Osteoblast (primary cell): Measurements from ENCODE around the gene HRH2. TPM values are rescaled to one million over a fixed set of nuclear protein-coding genes. Genes with fewer than 3 reads are reported as not detected.

ENCODE experiments used
- DNase-seq: peaks from one replicate; pipeline ENCODE4 v3.0.0; 2011; ENCODE audit warnings: low spot score, mixed read lengths; ENCODE audit not compliant: insufficient read length; ENCODE audit errors: missing footprints
- H2AFZ ChIP-seq: 2 replicates; pipeline ENCODE4 v1.6.0; 2011; ENCODE audit warnings: mild to moderate bottlenecking, low read length
- H3K27ac ChIP-seq: 2 replicates; pipeline ENCODE4 v1.5.1; 2011; ENCODE audit warnings: mild to moderate bottlenecking, low read depth, low read length, moderate library complexity
- H3K27me3 ChIP-seq: 2 replicates; pipeline ENCODE4 v1.6.0; 2012; ENCODE audit warnings: mild to moderate bottlenecking, control low read depth, inconsistent platforms, low read length, moderate library complexity; ENCODE audit not compliant: insufficient read depth
- H3K36me3 ChIP-seq: 2 replicates; pipeline ENCODE4 v1.5.1; 2011; ENCODE audit warnings: mild to moderate bottlenecking, low read length, control low read depth, moderate library complexity; ENCODE audit not compliant: insufficient read depth
- H3K4me1 ChIP-seq: 2 replicates; pipeline ENCODE4 v1.5.1; 2011; ENCODE audit warnings: mild to moderate bottlenecking, low read length, control low read depth, moderate library complexity; ENCODE audit not compliant: insufficient read depth
- H3K4me2 ChIP-seq: 2 replicates; pipeline ENCODE4 v1.6.0; 2011; ENCODE audit warnings: mild to moderate bottlenecking, low read length; ENCODE audit not compliant: insufficient read depth
- H3K4me3 ChIP-seq: fragments of 200-600 bp; sonication (generic); 3 replicates; pipeline ENCODE4 v1.5.1; 2012; ENCODE audit warnings: mild to moderate bottlenecking, low read length, inconsistent platforms; ENCODE audit not compliant: insufficient read depth
- H3K79me2 ChIP-seq: 2 replicates; pipeline ENCODE4 v1.6.0; 2012; ENCODE audit warnings: mild to moderate bottlenecking, low read length, control low read depth, inconsistent platforms; ENCODE audit not compliant: insufficient read depth
- H3K9me3 ChIP-seq: 2 replicates; pipeline ENCODE4 v1.5.1; 2011; ENCODE audit warnings: low read depth, low read length, control low read depth
- H4K20me1 ChIP-seq: 2 replicates; pipeline ENCODE4 v1.6.0; 2012; ENCODE audit warnings: mild to moderate bottlenecking, low read length, control low read depth; ENCODE audit not compliant: insufficient read depth
- CTCF ChIP-seq: IDR thresholded peaks from 2 replicates; pipeline ENCODE4 v1.5.1; 2011; ENCODE audit warnings: mild to moderate bottlenecking, low read depth, low read length, moderate library complexity; ENCODE audit errors: extremely low read depth
- total RNA-seq: library from RNA; depleted of rRNA; stranded (reverse); fragments of >200 nt; gene quantifications from 2 replicates; pipeline ENCODE4 v1.2.3, GENCODE V29; 2012

HRH2 gene
- total RNA-seq, 1 donor, result 0.36 TPM

GRCh38 chr5:175694371-175695160 is 36.7 kb downstream of the HRH2 start:
- Histone ChIP-seq H3K4me3 (no peak overlapping the region), H3K4me2 (no peak overlapping the region), H3K79me2 (no peaks in the 10 kb centered on the region), H3K27me3 (no peaks in the 10 kb centered on the region), H3K27ac (no peak overlapping the region), H3K36me3 (no peaks in the 10 kb centered on the region), H3K9me3 (no peaks in the 10 kb centered on the region), H3K4me1 (no peaks in the 10 kb centered on the region), H4K20me1 (no peaks in the 10 kb centered on the region), H2AFZ (no peak overlapping the region)
- DNase-seq, result no peak
- no peak for TF ChIP-seq CTCF

GRCh38 chr5:175695161-175696126 is 37.6 kb downstream of the HRH2 start:
- H2AFZ ChIP-seq, result no peak overlapping the region
- no peaks in the 10 kb centered on the region for H3K27me3 ChIP-seq
- no peaks in the 10 kb centered on the region for H4K20me1 ChIP-seq
- no peaks in the 10 kb centered on the region for H3K4me1 ChIP-seq
- H3K79me2 ChIP-seq, result no peaks in the 10 kb centered on the region
- no peak overlapping the region for H3K4me2 ChIP-seq
- no peak overlapping the region for H3K4me3 ChIP-seq
- H3K27ac ChIP-seq, result no peak overlapping the region
- DNase-seq, result no peak
- no peaks in the 10 kb centered on the region for H3K36me3 ChIP-seq
- no peaks in the 10 kb centered on the region for H3K9me3 ChIP-seq
- TF ChIP-seq CTCF, result no peak

GRCh38 chr5:175696139-175696854 is 38.4 kb downstream of the HRH2 start:
- no peaks in the 10 kb centered on the region for H3K9me3 ChIP-seq
- no peak overlapping the region for H3K4me3 ChIP-seq
- no peak overlapping the region for H3K27ac ChIP-seq
- no peaks in the 10 kb centered on the region for H3K36me3 ChIP-seq
- H3K79me2 ChIP-seq, result no peaks in the 10 kb centered on the region
- no peaks in the 10 kb centered on the region for H4K20me1 ChIP-seq
- H3K4me1 ChIP-seq, result no peaks in the 10 kb centered on the region
- no peak overlapping the region for H3K4me2 ChIP-seq
- peak overlapping the region; percentile 47 for H2AFZ ChIP-seq
- DNase-seq, result no peak
- H3K27me3 ChIP-seq, result no peaks in the 10 kb centered on the region
- TF ChIP-seq CTCF, result peak; percentile 46
